IMR-90 (cell line): ENCODE data around the gene RAET1G.

Experiments
- CEBPB ChIP-seq: IDR thresholded peaks from 2 replicates; pipeline ENCODE4 v1.6.1; 2012; ENCODE audit warnings: low read depth, low read length, improper control_type of control experiment
- CHD1 ChIP-seq: IDR thresholded peaks from 2 replicates; pipeline ENCODE4 v1.6.1; 2012; ENCODE audit warnings: low read depth, low read length, improper control_type of control experiment
- CTCF ChIP-seq: conservative IDR thresholded peaks from 2 replicates; pipeline ENCODE4 v1.5.1; 2012; ENCODE audit warnings: mild to moderate bottlenecking, low read depth, low read length, improper control_type of control experiment
- FOS ChIP-seq: fragments of 150-350 bp; IDR thresholded peaks from 2 replicates; pipeline ENCODE4 v1.6.1; 2016; ENCODE audit warnings: low read depth, low read length
- MAZ ChIP-seq: IDR thresholded peaks from 2 replicates; pipeline ENCODE4 v1.6.1; 2012; ENCODE audit warnings: low read depth, mild to moderate bottlenecking, low read length, improper control_type of control experiment, moderate library complexity, borderline replicate concordance
- POLR2A ChIP-seq: IDR thresholded peaks from 2 replicates; pipeline ENCODE4 v1.6.1; 2012; ENCODE audit warnings: mild to moderate bottlenecking, low read depth, low read length
- RFX5 ChIP-seq: IDR thresholded peaks from 2 replicates; pipeline ENCODE4 v1.8.0; 2012; ENCODE audit warnings: low read depth, mild to moderate bottlenecking, low read length, moderate library complexity
- TF ChIP-seq, protein P1 (sequence below): fragments of 150-350 bp; IDR thresholded peaks from 2 replicates; pipeline ENCODE4 v1.6.1; 2017; ENCODE audit warnings: mild to moderate bottlenecking, antibody characterized with exemption, low read length, low read depth

- TF ChIP-seq CTCF (no peak), POLR2A (no peak), CEBPB (no peak), MAZ (no peak), CHD1 (no peak), RFX5 (no peak), FOS (no peak)
- TF ChIP-seq, protein P1, sequence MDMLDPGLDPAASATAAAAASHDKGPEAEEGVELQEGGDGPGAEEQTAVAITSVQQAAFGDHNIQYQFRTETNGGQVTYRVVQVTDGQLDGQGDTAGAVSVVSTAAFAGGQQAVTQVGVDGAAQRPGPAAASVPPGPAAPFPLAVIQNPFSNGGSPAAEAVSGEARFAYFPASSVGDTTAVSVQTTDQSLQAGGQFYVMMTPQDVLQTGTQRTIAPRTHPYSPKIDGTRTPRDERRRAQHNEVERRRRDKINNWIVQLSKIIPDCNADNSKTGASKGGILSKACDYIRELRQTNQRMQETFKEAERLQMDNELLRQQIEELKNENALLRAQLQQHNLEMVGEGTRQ = no peak
Observed at GRCh38 chr6:149869275-149869892, 53.5 kb downstream of the RAET1G start.
